GM19372 (cell line): ENCODE data around the gene DMBX1.

Source experiments
- ATAC-seq: cut with Tn5 transposase; IDR thresholded peaks from one replicate; pipeline ENCODE4 v1.9.1; 2021; ENCODE audit warnings: mild to moderate bottlenecking, low read depth, moderate library complexity; ENCODE audit not compliant: unreplicated experiment

DMBX1 gene

DNA sequence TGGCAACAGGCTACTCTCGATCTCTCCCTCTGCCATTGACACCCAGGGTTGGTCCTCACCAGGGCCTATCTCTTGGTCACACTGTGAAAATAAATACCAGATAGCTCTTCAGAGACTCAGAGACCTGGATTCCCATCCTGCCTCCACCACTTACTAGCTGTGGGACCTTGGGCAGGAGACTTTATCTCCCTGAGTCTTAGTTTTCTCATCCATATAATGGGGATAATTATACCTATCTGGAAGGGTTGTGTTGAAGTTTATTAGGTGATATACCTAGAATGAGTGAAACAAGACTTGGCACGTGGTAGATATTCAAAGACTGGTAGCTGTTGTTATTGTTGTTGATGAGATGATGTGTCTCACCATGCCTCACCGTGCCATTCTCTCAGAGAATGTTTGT, 7.4 kb downstream of the DMBX1 start:
- ATAC-seq, result no peak

DNA sequence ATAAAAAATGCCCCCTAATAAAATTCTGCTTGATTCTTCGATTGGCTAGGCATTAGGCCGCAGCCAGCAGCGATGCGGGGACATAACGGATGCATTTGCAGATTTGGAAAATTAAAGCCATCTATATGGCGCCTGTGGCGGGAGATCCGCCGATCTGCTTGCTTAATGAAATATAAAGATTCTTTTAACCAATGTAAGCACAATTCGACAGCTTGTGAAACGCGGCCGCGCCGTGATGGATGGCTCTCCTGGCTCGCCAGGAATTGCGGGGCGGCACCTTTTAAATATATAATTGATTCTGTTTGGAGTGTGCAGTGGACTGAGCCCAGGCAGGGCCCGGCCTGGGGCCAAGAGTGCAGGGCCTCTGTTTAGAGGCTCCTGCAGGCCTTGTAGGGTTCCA, 8.0 kb downstream of the DMBX1 start:
- no peak for ATAC-seq

DNA sequence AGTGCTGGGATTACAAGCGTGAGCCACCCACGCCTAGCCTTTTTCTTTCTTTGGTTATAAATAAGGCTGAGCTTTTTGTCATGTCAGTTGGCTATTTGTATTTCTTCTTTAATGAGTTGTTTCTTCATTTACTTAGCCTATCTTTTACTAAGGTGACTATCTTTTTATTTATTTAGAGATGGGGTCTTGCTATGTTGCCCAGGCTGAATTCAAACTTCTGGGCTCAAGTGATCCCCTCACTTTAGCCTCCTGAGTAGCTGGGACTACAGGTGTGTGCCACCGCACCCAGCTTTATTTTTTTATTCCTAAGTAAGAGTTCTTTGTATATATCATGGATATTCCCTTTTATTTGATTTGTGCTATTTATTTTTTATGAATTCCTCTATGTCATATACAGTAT, 11.9 kb downstream of the DMBX1 start:
- no peak for ATAC-seq

DNA sequence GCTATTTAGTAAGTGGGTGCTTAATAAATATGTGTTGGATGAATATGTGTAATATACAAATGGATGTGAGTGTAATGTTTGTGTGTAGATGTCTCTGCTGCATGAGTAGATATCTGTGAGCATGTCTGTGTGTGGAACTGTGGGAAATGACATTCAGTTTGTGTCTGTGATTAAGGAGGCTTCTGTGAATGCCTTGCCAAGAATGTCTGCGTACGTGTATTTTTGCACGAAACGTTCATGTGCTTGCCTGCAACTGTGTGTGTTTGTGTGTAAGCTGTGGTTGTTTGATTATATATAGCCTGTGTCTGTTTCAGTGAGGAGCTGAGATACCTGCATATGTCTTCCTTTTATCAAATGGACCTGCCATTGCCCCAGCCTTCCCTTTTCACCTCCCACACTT, 13.8 kb downstream of the DMBX1 start:
- no peak for ATAC-seq

DNA sequence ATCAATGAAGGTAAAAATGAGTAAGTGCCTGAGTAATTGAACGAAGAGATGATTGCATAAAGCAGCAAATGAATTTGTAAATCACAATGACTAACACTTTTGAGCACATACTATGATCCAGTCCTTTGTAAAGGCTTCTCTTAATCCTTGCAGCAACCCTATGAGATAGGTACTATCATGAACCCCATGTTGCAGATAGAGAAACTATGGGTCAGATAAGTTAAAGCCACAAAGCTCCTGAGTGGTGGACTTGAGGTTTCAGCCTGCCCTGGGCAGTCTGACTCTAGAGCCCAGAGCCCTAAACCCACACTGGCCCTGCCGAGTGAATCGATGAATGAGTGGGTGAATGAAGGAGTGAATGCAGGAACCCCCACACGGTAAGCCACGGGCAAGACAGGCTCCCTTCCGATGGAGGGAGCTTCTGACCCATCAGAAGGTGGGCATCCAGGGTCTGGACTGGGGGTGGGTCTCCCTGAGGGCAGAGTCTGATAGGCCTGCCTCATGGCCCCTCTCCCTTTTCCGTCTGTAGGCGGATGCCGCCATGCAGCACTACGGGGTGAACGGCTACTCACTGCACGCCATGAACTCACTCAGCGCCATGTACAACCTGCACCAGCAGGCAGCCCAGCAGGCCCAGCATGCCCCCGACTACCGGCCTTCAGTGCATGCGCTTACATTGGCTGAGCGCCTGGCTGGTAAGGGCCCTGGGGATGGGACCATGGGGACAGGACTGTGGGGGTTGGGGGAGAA, 17.0 kb downstream of the DMBX1 start:
- ATAC-seq, result no peak

DNA sequence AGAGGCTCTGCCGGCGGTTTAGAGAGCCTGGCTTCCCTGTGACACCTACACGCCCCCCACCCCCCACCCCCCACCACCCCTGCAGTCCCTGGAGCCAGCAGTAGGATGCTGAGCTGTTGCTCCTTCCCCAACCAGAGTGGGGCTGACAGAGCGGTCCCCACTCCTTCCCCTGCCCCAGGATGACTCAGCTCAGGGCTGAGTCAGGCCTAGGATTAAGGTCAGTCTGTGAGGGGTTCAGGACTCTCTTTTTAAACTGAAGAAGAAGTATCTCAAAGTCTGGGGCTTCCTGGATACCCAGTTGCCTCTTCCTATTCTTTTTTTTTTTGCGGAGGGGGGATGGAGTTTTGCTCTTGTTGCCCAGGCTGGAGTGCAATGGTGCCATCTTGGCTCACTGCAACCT, 19.1 kb downstream of the DMBX1 start:
- no peak for ATAC-seq

DNA sequence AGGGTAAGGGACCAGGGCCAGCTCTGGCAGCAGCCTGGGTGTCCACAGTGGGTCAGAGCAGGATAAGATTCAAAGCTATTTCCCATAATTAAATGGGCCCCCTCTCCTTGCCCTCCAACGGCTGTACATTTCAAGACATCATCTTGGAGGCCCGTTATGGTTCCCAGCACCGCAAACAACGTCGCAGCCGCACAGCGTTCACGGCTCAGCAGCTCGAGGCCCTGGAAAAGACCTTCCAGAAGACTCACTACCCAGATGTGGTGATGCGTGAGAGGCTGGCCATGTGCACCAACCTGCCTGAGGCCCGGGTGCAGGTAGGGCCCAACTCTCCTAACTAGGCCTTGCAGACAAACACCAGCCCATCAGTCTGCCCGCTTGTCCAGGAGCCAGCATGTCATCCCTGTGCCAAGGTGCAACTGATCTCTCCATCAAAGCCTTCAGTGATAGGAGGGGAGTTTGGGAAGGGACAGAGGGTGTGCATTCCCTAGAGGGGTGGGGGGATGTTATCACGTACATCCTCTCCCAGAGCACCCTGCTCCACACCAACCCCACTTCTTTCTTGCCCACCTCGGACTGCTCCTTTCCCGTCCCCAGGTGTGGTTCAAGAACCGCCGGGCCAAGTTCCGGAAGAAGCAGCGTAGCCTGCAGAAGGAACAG, 20.8 kb downstream of the DMBX1 start:
- ATAC-seq, result no peak

DNA sequence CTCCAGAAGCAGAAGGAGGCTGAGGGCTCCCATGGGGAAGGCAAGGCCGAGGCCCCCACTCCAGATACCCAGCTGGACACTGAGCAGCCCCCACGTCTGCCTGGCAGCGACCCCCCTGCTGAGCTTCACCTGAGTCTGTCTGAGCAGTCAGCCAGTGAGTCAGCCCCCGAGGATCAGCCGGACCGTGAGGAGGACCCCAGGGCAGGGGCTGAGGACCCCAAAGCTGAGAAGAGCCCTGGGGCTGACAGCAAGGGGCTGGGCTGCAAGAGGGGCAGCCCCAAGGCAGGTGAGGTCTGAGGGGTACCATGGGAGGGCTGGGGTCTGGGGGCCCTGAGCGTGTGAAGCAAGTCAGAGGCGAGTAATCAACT, 21.3 kb downstream of the DMBX1 start:
- no peak for ATAC-seq

DNA sequence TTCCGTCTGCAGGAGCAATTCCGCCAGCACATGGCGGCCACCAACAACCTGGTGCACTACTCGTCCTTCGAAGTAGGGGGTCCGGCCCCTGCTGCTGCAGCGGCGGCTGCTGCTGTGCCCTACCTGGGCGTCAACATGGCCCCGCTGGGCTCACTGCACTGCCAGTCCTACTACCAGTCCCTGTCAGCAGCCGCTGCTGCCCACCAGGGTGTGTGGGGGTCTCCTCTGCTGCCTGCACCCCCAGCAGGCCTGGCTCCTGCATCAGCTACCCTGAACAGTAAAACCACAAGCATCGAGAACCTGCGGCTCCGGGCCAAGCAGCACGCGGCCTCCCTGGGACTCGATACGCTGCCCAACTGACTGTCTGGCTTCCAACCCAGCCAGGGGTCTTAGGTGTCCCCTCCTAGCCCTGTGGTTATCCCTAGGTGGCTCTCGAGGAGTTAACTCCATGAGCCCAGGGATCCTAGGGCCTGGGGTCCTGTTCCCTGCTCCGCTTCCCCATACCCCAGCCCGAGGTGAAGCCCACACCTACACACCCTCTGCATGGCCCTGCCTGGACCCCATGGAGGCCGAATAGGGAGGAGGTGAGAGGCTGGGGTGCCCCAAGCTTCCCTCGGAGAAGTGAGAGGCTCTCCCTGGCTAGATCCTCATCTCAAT, 22.6 kb downstream of the DMBX1 start:
- no peak for ATAC-seq

DNA sequence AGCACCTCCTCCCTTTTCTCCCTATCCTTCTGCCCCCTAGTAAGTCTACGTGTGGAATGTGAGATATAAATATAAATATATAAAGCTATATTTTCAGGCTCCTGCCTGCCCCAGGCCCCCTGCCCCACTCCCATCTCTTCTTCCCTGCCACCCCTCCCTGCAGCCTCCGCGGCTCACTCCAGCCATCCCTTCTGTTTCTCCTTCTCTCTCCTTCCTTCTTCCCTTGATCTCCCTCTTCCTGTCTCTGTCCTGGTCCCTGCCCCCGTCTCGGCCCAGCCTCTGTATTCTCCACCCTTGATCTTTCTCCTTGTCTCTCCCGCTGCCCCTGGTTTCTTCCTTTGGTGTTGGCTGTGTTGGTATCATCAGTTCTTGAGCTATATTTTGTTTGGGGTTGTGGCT, 23.2 kb downstream of the DMBX1 start:
- ATAC-seq, result no peak

DNA sequence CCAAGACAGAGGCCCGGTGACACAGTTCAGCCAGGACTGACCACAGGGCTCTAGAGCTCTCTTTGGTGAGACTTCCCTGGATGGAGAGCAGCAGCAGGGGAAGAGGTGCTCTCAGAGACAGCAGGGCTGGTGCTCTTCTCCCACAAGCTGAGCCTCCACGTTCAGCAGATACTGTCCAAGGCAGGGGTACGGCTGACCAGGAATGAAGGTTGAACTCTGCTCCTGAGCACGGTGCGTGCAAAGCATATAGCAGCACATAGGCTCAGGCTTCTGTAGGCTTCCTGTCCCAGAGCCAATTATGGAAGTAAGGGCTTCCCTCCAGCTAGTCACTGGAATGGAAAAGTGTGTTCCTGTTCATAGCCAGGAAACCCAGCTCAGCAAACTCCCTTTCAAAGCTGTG, 23.9 kb downstream of the DMBX1 start:
- no peak for ATAC-seq

DNA sequence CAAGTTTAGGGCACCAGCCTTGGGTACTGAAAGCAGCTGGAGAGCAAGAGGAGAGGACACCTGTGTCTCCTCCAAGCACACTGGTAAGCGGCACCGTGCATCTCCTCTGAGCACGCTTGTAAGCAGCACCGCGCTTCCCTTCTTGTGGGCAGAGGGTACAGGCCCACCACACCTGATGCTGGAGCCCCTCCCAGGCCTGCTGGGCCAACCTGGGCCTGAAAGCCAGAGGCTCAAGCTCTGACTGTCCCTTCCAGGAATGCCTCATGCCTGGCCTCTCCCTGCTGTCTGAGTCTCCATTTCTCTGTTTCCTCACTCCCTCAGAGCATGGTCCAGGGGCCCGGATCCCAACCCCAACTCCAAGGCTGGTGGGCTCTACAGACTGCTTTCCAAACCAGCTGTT, 25.9 kb downstream of the DMBX1 start:
- no peak for ATAC-seq

DNA sequence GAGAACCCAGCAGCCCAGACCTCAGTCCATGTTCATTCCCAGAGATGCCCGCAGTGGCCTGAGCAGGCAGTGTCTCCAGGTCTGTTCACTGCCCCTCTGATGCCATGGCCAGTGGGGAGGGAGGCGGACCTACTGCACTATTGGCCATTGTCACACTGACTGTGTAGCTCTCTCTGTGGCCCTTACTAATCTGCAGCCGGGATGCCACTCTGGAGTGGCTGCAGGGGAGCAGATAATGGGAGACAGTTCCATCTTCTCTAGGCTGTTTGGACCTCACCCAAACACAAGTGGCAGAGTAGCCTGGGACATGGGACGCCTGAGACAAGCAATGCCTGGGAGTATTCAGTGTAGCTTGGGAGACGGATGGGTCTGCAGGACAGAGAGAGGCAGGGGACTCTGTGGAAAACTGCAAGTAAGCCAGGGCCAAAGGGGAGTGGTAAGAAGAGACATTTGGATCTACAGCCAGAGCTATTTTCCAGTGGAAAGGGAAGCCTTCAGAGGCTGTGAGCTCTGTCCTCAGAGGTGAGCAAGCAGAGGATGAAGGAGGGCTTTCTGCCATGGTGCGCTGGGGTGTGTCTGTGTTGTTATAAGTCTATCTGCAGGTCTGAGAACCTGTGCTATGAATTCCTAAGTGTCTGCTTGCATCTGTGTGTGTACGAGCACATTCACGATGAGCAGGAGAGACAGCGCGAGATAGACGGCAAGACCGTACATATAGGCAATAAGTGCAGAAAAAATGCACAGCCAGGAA, 26.7 kb downstream of the DMBX1 start:
- ATAC-seq, result no peak

DNA sequence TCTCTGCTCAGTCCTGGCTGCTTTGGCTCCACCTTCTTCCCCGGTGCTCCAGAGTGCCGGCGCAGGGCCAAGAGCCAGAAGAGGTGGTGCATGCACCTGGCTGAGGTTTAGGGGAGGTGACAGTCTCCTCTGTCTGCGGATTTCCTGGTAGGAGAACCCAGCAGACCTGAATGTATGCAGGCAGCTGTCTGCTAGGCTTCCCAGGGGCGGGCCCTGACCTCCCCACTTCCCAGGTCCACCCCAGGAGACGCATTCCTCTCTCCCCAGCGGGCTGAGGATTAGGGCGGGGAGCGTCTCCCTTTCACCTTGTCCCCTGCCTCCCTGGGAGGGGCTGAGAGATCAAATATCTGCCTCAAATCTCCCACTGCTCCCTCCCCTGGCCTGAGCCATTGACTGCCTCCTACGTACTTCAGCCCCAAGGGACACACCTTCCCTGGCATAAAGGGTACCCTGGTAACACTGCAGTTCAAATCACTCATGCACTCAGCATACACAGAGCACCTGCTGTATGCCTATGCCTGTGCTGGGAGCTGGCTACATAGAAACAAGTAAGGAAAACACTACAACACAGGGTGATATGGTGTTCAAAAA, 27.5 kb downstream of the DMBX1 start:
- ATAC-seq, result no peak

DNA sequence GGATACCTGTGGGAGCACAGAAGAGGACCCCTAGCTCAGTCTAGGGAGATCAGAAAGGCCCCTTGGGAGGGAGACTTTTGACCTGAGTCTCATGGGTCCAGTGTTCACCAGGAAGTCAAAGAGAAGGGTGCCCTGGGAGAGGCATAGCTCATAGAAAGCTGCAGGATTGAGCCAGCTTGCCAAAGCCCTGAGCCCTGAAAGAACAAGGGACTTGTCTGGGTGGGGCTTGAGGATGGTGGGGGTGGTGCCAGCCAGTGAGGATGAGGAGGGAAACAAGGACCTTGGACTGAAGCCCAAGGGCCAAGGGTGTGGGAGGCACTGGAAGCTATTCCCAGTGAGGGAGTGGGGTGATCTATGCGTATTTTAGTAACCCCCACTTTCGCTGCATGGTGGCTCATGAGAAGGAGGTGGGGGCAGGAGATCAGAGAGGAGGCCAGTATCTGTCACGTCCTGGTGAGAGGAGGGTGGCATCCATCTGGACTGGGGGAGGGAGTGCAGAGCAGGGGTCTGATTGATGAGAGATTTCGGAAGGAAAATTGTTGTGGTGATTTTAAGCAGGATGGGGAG, 28.4 kb downstream of the DMBX1 start:
- no peak for ATAC-seq

DNA sequence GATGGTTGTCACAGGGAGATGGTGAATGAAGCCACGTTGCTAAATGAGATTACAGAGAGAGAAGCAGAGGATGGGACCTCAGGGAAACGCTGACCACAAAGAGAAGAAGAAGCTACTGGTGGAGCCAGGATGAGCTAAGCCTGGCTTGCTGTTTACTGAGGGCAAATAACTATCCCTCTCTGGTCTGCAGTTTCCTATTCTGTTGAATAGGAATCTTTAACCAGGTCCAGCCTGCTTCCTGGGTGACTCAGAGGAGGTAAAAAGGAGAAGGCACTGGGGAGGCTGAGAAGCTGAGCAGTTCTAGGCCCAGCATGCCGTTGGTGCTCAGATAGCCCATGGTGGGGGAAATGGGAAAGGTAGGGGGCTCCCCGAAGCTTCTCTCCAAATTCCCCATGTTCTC, 29.6 kb downstream of the DMBX1 start:
- ATAC-seq, result no peak

DNA sequence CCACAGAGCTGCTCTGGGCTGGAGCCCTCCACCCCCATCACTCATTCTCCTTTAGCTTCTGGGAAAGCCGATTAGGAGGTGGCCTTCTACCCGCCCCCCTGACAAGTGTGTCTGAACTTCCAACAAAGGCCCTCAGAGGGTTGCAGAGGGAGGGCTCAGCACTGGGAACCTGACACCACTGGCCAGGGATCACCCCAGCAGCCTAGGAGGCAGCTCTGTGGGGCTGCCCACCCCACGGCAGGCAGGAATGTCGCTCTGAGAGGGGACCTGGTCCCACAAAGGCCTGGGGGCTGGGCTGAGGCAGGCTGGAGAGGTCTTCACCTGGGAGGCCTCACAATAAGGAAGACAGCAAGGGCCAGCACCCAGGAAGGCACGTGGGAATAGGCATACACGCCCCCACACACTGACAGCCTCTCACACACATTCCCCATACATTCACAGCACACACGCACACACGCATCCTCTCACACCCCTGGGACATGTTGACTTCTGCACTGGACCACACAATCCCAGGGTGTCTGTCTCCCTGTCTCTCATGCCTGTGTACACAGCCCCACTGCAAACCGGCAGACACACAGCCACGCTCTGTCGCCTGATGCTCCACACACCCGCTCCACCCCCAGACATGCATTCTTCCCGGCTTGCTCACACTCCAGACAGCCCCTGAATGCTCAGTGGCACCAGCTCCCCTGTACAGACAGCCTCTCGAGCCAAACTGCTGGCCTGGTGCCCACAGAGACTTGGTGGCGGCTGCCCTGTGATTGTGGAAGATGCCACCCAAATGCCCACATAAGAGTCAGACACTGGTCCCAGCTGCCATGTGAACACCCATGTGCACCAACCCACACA, 30.7 kb downstream of the DMBX1 start:
- ATAC-seq, result no peak

DNA sequence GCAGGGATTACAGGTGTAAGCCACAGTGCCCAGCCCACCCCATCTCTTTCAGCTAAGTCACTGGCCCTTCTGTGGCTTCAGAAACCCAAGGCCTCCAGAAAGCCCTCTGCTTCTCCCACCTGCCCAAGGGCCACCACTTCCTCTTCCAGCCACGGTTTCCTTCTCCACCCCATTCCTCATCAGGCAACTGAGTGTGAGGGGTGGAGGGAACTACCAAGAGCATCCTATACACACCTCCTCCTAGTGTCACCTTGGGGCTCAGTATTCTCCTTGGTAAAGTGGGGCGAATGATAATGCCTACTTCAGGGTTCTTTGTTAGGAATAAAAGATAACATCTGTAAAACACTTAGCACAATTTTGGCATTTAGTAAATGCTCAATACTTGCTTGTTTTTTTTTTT, 31.8 kb downstream of the DMBX1 start:
- no peak for ATAC-seq

DNA sequence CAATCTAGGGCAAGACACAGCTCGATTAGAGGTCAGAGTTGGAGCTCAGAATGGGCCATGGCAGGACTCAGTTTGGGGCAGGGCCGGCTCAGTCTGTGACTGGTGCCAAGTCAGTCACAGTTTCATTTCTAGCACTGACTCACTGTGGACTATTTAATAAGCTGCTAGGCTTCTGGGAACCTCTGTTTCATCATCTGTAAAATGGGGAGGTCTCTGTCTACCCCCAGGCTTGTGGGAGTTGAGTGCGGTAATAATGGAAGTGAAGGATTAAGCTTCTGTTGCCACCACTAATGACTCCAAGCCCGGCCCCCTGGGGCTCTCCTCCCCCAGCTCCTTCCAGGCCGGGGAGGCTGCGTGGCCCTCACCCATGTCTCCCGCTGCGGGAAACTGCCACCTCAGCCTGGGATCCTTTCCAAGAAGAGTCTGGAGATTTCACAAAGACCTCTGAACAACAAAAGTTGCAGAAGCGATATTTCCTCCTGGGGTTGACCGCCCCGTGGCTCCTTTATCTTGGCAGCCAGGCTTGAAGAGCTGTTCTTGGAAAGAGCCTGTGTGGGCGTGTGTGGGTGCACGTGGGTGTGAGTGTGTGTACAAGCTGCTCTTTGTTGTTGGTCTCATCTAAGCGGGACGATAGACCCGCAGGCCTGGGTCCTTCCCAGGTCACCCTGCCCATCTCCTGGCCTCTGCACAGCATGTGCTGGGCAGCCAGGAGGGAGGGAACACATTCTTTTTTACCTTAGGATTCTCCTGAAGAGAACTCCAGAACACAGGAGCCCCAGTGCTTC, 32.7 kb downstream of the DMBX1 start:
- no peak for ATAC-seq
